Subcutaneous adipose tissue (tissue), 4 donors: Measurements from ENCODE around the gene CCDC181. TPM values are rescaled to one million over a fixed set of nuclear protein-coding genes. Genes with fewer than 3 reads are reported as not detected.

Experiments used
- CTCF ChIP-seq: fragments of 450-650 bp; IDR thresholded peaks from one replicate; pipeline ENCODE4 v1.5.1; 2016; ENCODE audit warnings: low read depth, mild to moderate bottlenecking, control low read depth, antibody characterized with exemption, moderate library complexity
- total RNA-seq, 4 donors: library from RNA; depleted of rRNA; stranded (reverse); fragments of >200 nt; gene quantifications; one replicate each; pipeline ENCODE4 v1.1.0, GENCODE V29; 2016

The CCDC181 gene
- total RNA-seq, 4 donors from 2014 or later, result not detected

GRCh38 chr1:169452921-169453320 lies 25.6 kb upstream of the CCDC181 start:
- no peak for TF ChIP-seq CTCF

GRCh38 chr1:169451218-169451824 lies 24.0 kb upstream of the CCDC181 start:
- TF ChIP-seq CTCF, result no peak

- no peak for TF ChIP-seq CTCF
Measured at GRCh38 chr1:169443923-169444322, 16.6 kb upstream of the CCDC181 start.

GRCh38 chr1:169426174-169426705 lies 1.0 kb downstream of the CCDC181 start:
- TF ChIP-seq CTCF, result no peak

- no peak for TF ChIP-seq CTCF
Measured at GRCh38 chr1:169421309-169421708, 6.0 kb downstream of the CCDC181 start.

GRCh38 chr1:169414952-169415351 lies 12.3 kb downstream of the CCDC181 start:
- TF ChIP-seq CTCF, result no peak

- no peak for TF ChIP-seq CTCF
Measured at GRCh38 chr1:169395955-169396354, 31.3 kb downstream of the CCDC181 start.
